GM23338 (cell line): Measurements from ENCODE around the gene ZDHHC1. TPM values are rescaled to one million over a fixed set of nuclear protein-coding genes. Genes with fewer than 3 reads are reported as not detected.

Experiments used
- ATAC-seq: fragments of 200-7000 bp; cut with Tn5 transposase; 3 replicates; pipeline ENCODE4 v1.9.1; 2020
- DNase-seq: peaks from one replicate; pipeline ENCODE4 v3.0.0-alpha.2; 2015; ENCODE audit warnings: low spot score
- H2AFZ ChIP-seq: fragments of 200-600 bp; sonication (generic); 2 replicates; pipeline ENCODE4 v1.8.0; 2016; ENCODE audit warnings: antibody characterized with exemption, mild to moderate bottlenecking, moderate library complexity
- H3F3A ChIP-seq: fragments of 200-600 bp; sonication (generic); replicated peaks from 2 replicates; pipeline ENCODE4 v1.8.0; 2017; ENCODE audit warnings: antibody characterized with exemption, mixed run types, low read depth
- H3K27ac ChIP-seq: fragments of 200-600 bp; sonication (generic); 2 replicates; pipeline ENCODE4 v1.6.1; 2016; ENCODE audit warnings: low read depth
- H3K27me3 ChIP-seq: fragments of 200-600 bp; sonication (generic); 2 replicates; pipeline ENCODE4 v1.8.0; 2016; ENCODE audit warnings: mild to moderate bottlenecking, mixed run types, moderate library complexity; ENCODE audit not compliant: insufficient read depth
- H3K36me3 ChIP-seq: fragments of 200-600 bp; sonication (generic); 2 replicates; pipeline ENCODE4 v1.8.0; 2016; ENCODE audit warnings: mild to moderate bottlenecking; ENCODE audit not compliant: insufficient read depth
- H3K4me1 ChIP-seq: fragments of 200-600 bp; sonication (generic); 2 replicates; pipeline ENCODE4 v1.8.0; 2016; ENCODE audit warnings: mild to moderate bottlenecking, moderate library complexity; ENCODE audit not compliant: insufficient read depth
- H3K4me2 ChIP-seq: fragments of 200-600 bp; sonication (generic); 2 replicates; pipeline ENCODE4 v1.7.1; 2017; ENCODE audit warnings: mixed run types
- H3K4me3 ChIP-seq: fragments of 200-600 bp; sonication (generic); 2 replicates; pipeline ENCODE4 v1.6.1; 2016; ENCODE audit warnings: mixed run types
- H3K79me2 ChIP-seq: fragments of 200-600 bp; sonication (generic); replicated peaks from 2 replicates; pipeline ENCODE4 v1.8.0; 2017; ENCODE audit warnings: mild to moderate bottlenecking; ENCODE audit not compliant: insufficient read depth
- H3K9me2 ChIP-seq: fragments of 200-600 bp; sonication (generic); 2 replicates; pipeline ENCODE4 v1.8.0; 2017; ENCODE audit not compliant: insufficient read depth
- H4K20me1 ChIP-seq: fragments of 200-600 bp; sonication (generic); replicated peaks from 2 replicates; pipeline ENCODE4 v1.8.0; 2017; ENCODE audit warnings: mild to moderate bottlenecking; ENCODE audit not compliant: insufficient read depth
- H3K27ac Mint-ChIP-seq: 2 replicates; pipeline ENCODE4 v1.8.0; 2020; ENCODE audit warnings: inconsistent platforms, mild to moderate bottlenecking, moderate library complexity, mixed read lengths
- H3K27me3 Mint-ChIP-seq: 3 replicates; pipeline ENCODE4 v1.8.0; 2022; ENCODE audit warnings: low read depth, mild to moderate bottlenecking, moderate library complexity, mixed read lengths, inconsistent platforms; ENCODE audit not compliant: insufficient read depth, poor library complexity
- H3K36me3 Mint-ChIP-seq: 3 replicates; pipeline ENCODE4 v1.8.0; 2021; ENCODE audit warnings: low read depth, mild to moderate bottlenecking, inconsistent platforms, moderate library complexity, mixed read lengths
- H3K4me1 Mint-ChIP-seq: 3 replicates; pipeline ENCODE4 v1.8.0; 2020; ENCODE audit warnings: mild to moderate bottlenecking, inconsistent platforms, mixed read lengths
- H3K4me3 Mint-ChIP-seq: 3 replicates; pipeline ENCODE4 v1.8.0; 2021; ENCODE audit warnings: moderate library complexity, mild to moderate bottlenecking, inconsistent platforms, mixed read lengths
- H3K9me3 Mint-ChIP-seq: 3 replicates; pipeline ENCODE4 v1.8.0; 2020; ENCODE audit warnings: moderate library complexity, mild to moderate bottlenecking, inconsistent platforms, mixed read lengths
- CTCF ChIP-seq, 2 experiments: fragments of 200-600 bp in 1 of 2; sonication (generic) in 1 of 2; conservative IDR thresholded peaks; 2 replicates each; pipeline versions ENCODE4 v1.5.1 to v1.6.1; 2016 to 2017; ENCODE audit warnings: antibody characterized with exemption in 2 of 2, low read depth in 2 of 2, mild to moderate bottlenecking in 2 of 2, moderate library complexity in 1 of 2
- ETS1 ChIP-seq: IDR thresholded peaks from 2 replicates; pipeline ENCODE4 v1.6.1; 2016; ENCODE audit warnings: antibody characterized with exemption
- NANOG ChIP-seq: IDR thresholded peaks from 2 replicates; pipeline ENCODE4 v1.6.1; 2016; ENCODE audit warnings: antibody characterized with exemption, borderline replicate concordance
- STAT1 ChIP-seq: IDR thresholded peaks from one replicate; pipeline ENCODE4 v1.6.1; 2016; ENCODE audit warnings: antibody characterized with exemption; ENCODE audit not compliant: unreplicated experiment
- ZNF331 ChIP-seq: fragments of 250-450 bp; sonication (Bioruptor Pico); IDR thresholded peaks from 2 replicates; pipeline ENCODE4 v1.5.0; 2020; ENCODE audit warnings: low read depth, mild to moderate bottlenecking, moderate library complexity
- ZNF462 ChIP-seq: fragments of 250-450 bp; sonication (Bioruptor Pico); IDR thresholded peaks from 2 replicates; pipeline ENCODE4 v1.5.0; 2020; ENCODE audit warnings: mild to moderate bottlenecking, moderate library complexity
- polyA plus RNA-seq: library from polyadenylated mRNA; unstranded; fragments of >200 nt; fragmentation: Nextera tagmentation; extraction: Ambion mirVana; gene quantifications from 2 replicates; pipeline ENCODE4 v1.2.1, GENCODE V29; 2016
- total RNA-seq: library from RNA; depleted of rRNA; stranded (reverse); fragments of >200 nt; shearing (Covaris generic); gene quantifications from 2 replicates; pipeline ENCODE4 v1.2.3, GENCODE V29; 2014

ZDHHC1 gene
- total and polyA plus RNA-seq, 2 experiments from 2014 or later: 1.4 to 2.7 TPM

- no peak overlapping the region for H2AFZ ChIP-seq
- Mint-ChIP-seq H3K4me3 (no peak overlapping the region), H3K27ac (no peak overlapping the region), H3K4me1 (peaks cover 29% of the 10 kb centered on the region), H3K36me3 (no peaks in the 10 kb centered on the region; the same call in 2 of the 3 replicates), H3K9me3 (no peaks in the 10 kb centered on the region), H3K27me3 (peaks cover 6% of the 10 kb centered on the region)
- no peaks in the 10 kb centered on the region for H3K9me2 ChIP-seq
- no peak for DNase-seq
- H3K79me2 ChIP-seq: no peaks in the 10 kb centered on the region
- no peaks in the 10 kb centered on the region for H4K20me1 ChIP-seq
- no peak for ATAC-seq
- TF ChIP-seq ETS1: no peak
- no peak for TF ChIP-seq NANOG
- no peak for TF ChIP-seq ZNF462 (CRISPR knock-in tag)
- no peak for TF ChIP-seq STAT1
- H3K4me1 ChIP-seq: peaks cover 21% of the 10 kb centered on the region; the same call in 1 of the 2 replicates
- H3K4me3 ChIP-seq: no peak overlapping the region
- no peaks in the 10 kb centered on the region for H3K36me3 ChIP-seq
- no peak overlapping the region for H3K4me2 ChIP-seq
- H3K27me3 ChIP-seq: 0 out of 2 replicates have a peak, but pooled peaks cover 3% of the 10 kb centered on the region
- no peak overlapping the region; the same call in 1 of the 2 replicates for H3K27ac ChIP-seq
- H3F3A ChIP-seq: no peaks in the 10 kb centered on the region
These were observed 10.9 kb downstream of the ZDHHC1 start for GRCh38 chr16:67405336-67405735.

- no peak for DNase-seq
- H3K27me3 ChIP-seq: 0 out of 2 replicates have a peak, but pooled peaks cover 3% of the 10 kb centered on the region
- H3K4me1 ChIP-seq: peaks cover 21% of the 10 kb centered on the region; the same call in 1 of the 2 replicates
- H3K4me2 ChIP-seq: 0 out of 2 replicates have a peak overlapping the region, but pooled peaks have one; percentile 20
- Mint-ChIP-seq H3K9me3 (no peaks in the 10 kb centered on the region), H3K4me1 (peaks cover 27% of the 10 kb centered on the region), H3K36me3 (no peaks in the 10 kb centered on the region; the same call in 2 of the 3 replicates), H3K4me3 (no peak overlapping the region), H3K27me3 (peaks cover 6% of the 10 kb centered on the region), H3K27ac (no peak overlapping the region)
- no peaks in the 10 kb centered on the region for H3F3A ChIP-seq
- ATAC-seq: no peak; the same call in 2 of the 3 replicates
- no peak overlapping the region for H2AFZ ChIP-seq
- TF ChIP-seq CTCF (conservative IDR thresholded peaks at IDR 0.05; ENCODE audit: low read depth in 2 of 2) (peak in 1 of 2 experiments; percentile 21; a peak in 1 of 4 replicates), ZNF331 (CRISPR knock-in tag) (no peak)
- no peaks in the 10 kb centered on the region for H3K79me2 ChIP-seq
- no peaks in the 10 kb centered on the region for H3K36me3 ChIP-seq
- no peak overlapping the region for H3K4me3 ChIP-seq
- H3K9me2 ChIP-seq: no peaks in the 10 kb centered on the region
- no peaks in the 10 kb centered on the region for H4K20me1 ChIP-seq
- no peak overlapping the region for H3K27ac ChIP-seq
These were observed 11.5 kb downstream of the ZDHHC1 start for GRCh38 chr16:67404740-67405226.
